ENCODE data around the gene PLB1. TPM values are rescaled to one million over a fixed set of nuclear protein-coding genes. Genes with fewer than 3 reads are reported as not detected.
A peak's percentile ranks its signal among the peaks of the same experiment; 100 is the strongest.

Gene PLB1
- total RNA-seq, 1 donor from 2014 or later = 6.3 TPM

GRCh38 chr2:28639836-28640235, 144.0 kb downstream of the PLB1 start:
- peak; percentile 64 for DNase-seq (ENCODE audit: low spot score)

- DNase-seq (ENCODE audit: low spot score) = peak; percentile 78
Observed at GRCh38 chr2:28640260-28640907, 144.5 kb downstream of the PLB1 start.

GRCh38 chr2:28640908-28641300, 145.0 kb downstream of the PLB1 start:
- DNase-seq (ENCODE audit: low spot score) = peak; percentile 75

GRCh38 chr2:28642796-28643195, 146.9 kb downstream of the PLB1 start:
- DNase-seq (ENCODE audit: low spot score) = no peak

GRCh38 chr2:28643327-28643726, 147.5 kb downstream of the PLB1 start:
- no peak for DNase-seq (ENCODE audit: low spot score)

GRCh38 chr2:28643911-28644334, 148.1 kb downstream of the PLB1 start:
- DNase-seq (ENCODE audit: low spot score) = no peak

GRCh38 chr2:28644760-28645159, 148.9 kb downstream of the PLB1 start:
- no peak for DNase-seq (ENCODE audit: low spot score)

GRCh38 chr2:28645553-28645952, 149.7 kb downstream of the PLB1 start:
- DNase-seq (ENCODE audit: low spot score) = no peak

- DNase-seq (ENCODE audit: low spot score) = no peak
Observed at GRCh38 chr2:28647682-28648081, 151.8 kb downstream of the PLB1 start.

- no peak for DNase-seq (ENCODE audit: low spot score)
Observed at GRCh38 chr2:28648147-28648546, 152.3 kb downstream of the PLB1 start.

- DNase-seq (ENCODE audit: low spot score) = no peak
Observed at GRCh38 chr2:28648671-28649395, 153.0 kb downstream of the PLB1 start.

- DNase-seq (ENCODE audit: low spot score) = no peak
Observed at GRCh38 chr2:28649481-28650265, 153.8 kb downstream of the PLB1 start.

GRCh38 chr2:28650266-28650584, 154.4 kb downstream of the PLB1 start:
- no peak for DNase-seq (ENCODE audit: low spot score)

GRCh38 chr2:28652217-28652616, 156.4 kb downstream of the PLB1 start:
- DNase-seq (ENCODE audit: low spot score) = no peak

GRCh38 chr2:28653892-28654662, 158.2 kb downstream of the PLB1 start:
- DNase-seq (ENCODE audit: low spot score) = no peak

GRCh38 chr2:28654663-28655320, 158.9 kb downstream of the PLB1 start:
- DNase-seq (ENCODE audit: low spot score) = no peak

- DNase-seq (ENCODE audit: low spot score) = no peak
Observed at GRCh38 chr2:28656937-28657615, 161.2 kb downstream of the PLB1 start.

GRCh38 chr2:28658369-28658768, 162.5 kb downstream of the PLB1 start:
- DNase-seq (ENCODE audit: low spot score) = no peak

- no peak for DNase-seq (ENCODE audit: low spot score)
Observed at GRCh38 chr2:28659127-28659526, 163.3 kb downstream of the PLB1 start.

- no peak for DNase-seq (ENCODE audit: low spot score)
Observed at GRCh38 chr2:28661589-28662001, 165.7 kb downstream of the PLB1 start.
